Measurements from ENCODE around the gene ERLIN1. TPM values are rescaled to one million over a fixed set of nuclear protein-coding genes. Genes with fewer than 3 reads are reported as not detected.

ERLIN1 gene
- total RNA-seq (10 to 100 TPM in 1 of 4 donors, 1 to 10 TPM in 3; 8.3 to 10.3 (median 9.3) TPM), polyA plus RNA-seq (3.4 TPM)
- long read RNA-seq, donor 1, transcript ERLIN1-202 (12 exons, 1,453 nt) = major isoform, 14 of 16 reads
- long read RNA-seq, donor 1, partial matches to known transcripts = 1 of 16 reads
- long read RNA-seq, donor 1, other reads (novel, unspliced or antisense) = 1 of 16 reads
- long read RNA-seq, donor 2, transcript ERLIN1-202 (12 exons, 1,453 nt) = major isoform, 12 of 16 reads
- long read RNA-seq, donor 2, partial matches to known transcripts = 0 of 16 reads
- long read RNA-seq, donor 2, other reads (novel, unspliced or antisense) = 4 of 16 reads
- long read RNA-seq, donor 3, full-length matches to known transcripts = 33 of 57 reads
- long read RNA-seq, donor 3, partial matches to known transcripts = 8 of 57 reads
- long read RNA-seq, donor 3, other reads (novel, unspliced or antisense) = 16 of 57 reads
- long read RNA-seq, donor 4, partial matches to known transcripts = 0 of 3 reads
- long read RNA-seq, donor 4, other reads (novel, unspliced or antisense) = 0 of 3 reads

DNA sequence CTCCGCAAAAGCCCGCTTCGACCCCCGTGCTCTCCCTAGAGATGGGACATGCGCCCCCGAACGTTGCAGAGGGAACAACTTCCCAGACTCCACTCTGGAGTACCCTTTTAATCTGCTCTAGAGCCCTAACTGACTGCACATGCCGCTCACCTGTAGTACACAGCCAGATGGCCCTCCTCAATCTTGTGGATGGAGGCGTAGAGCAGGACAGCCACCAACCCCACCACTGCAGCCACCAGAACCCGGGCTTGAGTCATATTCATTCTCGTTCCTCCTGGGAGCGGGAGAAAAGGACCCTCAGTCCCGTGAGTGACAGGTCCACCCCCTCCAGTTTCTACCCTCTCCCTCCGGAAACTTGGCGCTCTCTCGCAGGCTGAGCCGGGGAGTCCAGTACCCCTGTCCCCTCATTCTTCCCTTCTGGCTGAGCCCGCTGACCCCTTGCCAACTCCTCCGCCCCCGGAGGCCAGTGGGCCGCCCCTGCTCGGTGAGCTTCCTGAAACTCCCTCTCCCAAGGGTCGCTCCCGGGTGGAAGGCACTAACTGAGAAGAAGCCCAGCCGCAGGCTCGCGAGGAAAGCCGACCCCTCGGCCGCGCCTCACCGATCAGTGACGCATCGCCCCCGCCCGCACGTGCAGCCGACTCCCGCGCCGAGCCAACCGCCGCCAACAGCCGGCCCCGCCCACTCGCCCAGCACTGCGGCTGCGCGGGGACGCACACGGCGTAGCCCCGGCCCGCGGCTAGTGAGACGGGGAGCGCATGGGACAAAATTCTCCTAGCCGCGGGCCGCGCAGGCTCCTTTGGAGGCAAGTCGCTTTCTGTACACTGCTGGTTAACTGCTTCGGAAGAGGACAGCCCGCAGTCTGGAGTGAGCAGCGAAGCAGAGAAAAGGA lies at the start of gene ERLIN1:
Gene ERLIN1 (minus strand): TSS at position 666 of the 889 bp plus-strand sequence. CDS start 403 bp downstream, at position 263.
- Histone ChIP-seq H3K4me3 (ENCODE audit: low read length) (peak within 1 kb of the TSS; percentile 98), H3K27me3 (ENCODE audit: control insufficient read depth, insufficient read depth) (no peaks in the 10 kb centered on the region), H3K4me1 (ENCODE audit: control insufficient read depth, insufficient read depth, low read length) (peaks cover 3% of the 10 kb centered on the region), H3K9me3 (ENCODE audit: control insufficient read depth, low read length) (no peaks in the 10 kb centered on the region), H3K27ac (ENCODE audit: low read length) (peak within 1 kb of the TSS; percentile 95)
- under 1% methylated on average over 65 of the region's 65 CpGs for WGBS
- ATAC-seq = peak; percentile 99
- DNase-seq = peak; percentile 93 to 97 (median 97)
- intact Hi-C loops (cut with DNase I) = no loop called here

- no peaks in the 10 kb centered on the region for H3K4me1 ChIP-seq (ENCODE audit: control insufficient read depth, insufficient read depth, low read length)
- no peaks in the 10 kb centered on the region for H3K9me3 ChIP-seq (ENCODE audit: control insufficient read depth, low read length)
- intact Hi-C loops (cut with DNase I) = no loop called here
- 71% methylated on average over 2 of the region's 2 CpGs for WGBS
- no peak overlapping the region for H3K4me3 ChIP-seq (ENCODE audit: low read length)
- DNase-seq = no peak
- no peak overlapping the region for H3K27ac ChIP-seq (ENCODE audit: low read length)
- ATAC-seq = no peak
- no peaks in the 10 kb centered on the region for H3K27me3 ChIP-seq (ENCODE audit: control insufficient read depth, insufficient read depth)
These were observed 46.3 kb upstream of the ERLIN1 start for GRCh38 chr10:100232101-100232500.

- H3K4me1 ChIP-seq (ENCODE audit: control insufficient read depth, insufficient read depth, low read length) = no peaks in the 10 kb centered on the region
- H3K4me3 ChIP-seq (ENCODE audit: low read length) = peak overlapping the region; percentile 83
- DNase-seq (no peak), ATAC-seq (peak in 1 of 2 donors; percentile 3)
- intact Hi-C loops (cut with DNase I) = no loop called here
- WGBS = 61% methylated on average over 21 of the region's 21 CpGs
- no peaks in the 10 kb centered on the region for H3K27me3 ChIP-seq (ENCODE audit: control insufficient read depth, insufficient read depth)
- no peaks in the 10 kb centered on the region for H3K9me3 ChIP-seq (ENCODE audit: control insufficient read depth, low read length)
- H3K27ac ChIP-seq (ENCODE audit: low read length) = peak overlapping the region; percentile 62
These were observed 44.1 kb upstream of the ERLIN1 start for GRCh38 chr10:100229819-100230422.

- WGBS = 78% methylated on average over 5 of the region's 5 CpGs
- no peak for DNase-seq
- no peaks in the 10 kb centered on the region for H3K27me3 ChIP-seq (ENCODE audit: control insufficient read depth, insufficient read depth)
These were observed 38.0 kb upstream of the ERLIN1 start for GRCh38 chr10:100223879-100224278.

GRCh38 chr10:100222529-100222928 lies 36.7 kb upstream of the ERLIN1 start:
- H3K4me3 ChIP-seq (ENCODE audit: low read length) = no peak overlapping the region
- H3K27ac ChIP-seq (ENCODE audit: low read length) = no peak overlapping the region
- 97% methylated on average over 2 of the region's 2 CpGs for WGBS
- no peak for DNase-seq
- ATAC-seq = no peak
- H3K9me3 ChIP-seq (ENCODE audit: control insufficient read depth, low read length) = no peaks in the 10 kb centered on the region
- H3K4me1 ChIP-seq (ENCODE audit: control insufficient read depth, insufficient read depth, low read length) = no peaks in the 10 kb centered on the region
- no peaks in the 10 kb centered on the region for H3K27me3 ChIP-seq (ENCODE audit: control insufficient read depth, insufficient read depth)
- intact Hi-C loops (cut with DNase I) = no loop called here

More at GRCh38 chr10:100223879-100224278, 38.0 kb upstream of the ERLIN1 start:
- intact Hi-C loops (cut with DNase I) = no loop called here
- H3K27ac ChIP-seq (ENCODE audit: low read length) = no peak overlapping the region
- no peak for ATAC-seq
- H3K9me3 ChIP-seq (ENCODE audit: control insufficient read depth, low read length) = no peaks in the 10 kb centered on the region
- H3K4me1 ChIP-seq (ENCODE audit: control insufficient read depth, insufficient read depth, low read length) = no peaks in the 10 kb centered on the region
- no peak overlapping the region for H3K4me3 ChIP-seq (ENCODE audit: low read length)

GRCh38 chr10:100216006-100216405 lies 30.2 kb upstream of the ERLIN1 start:
- intact Hi-C loops (cut with DNase I) = no loop called here
- H3K9me3 ChIP-seq (ENCODE audit: control insufficient read depth, low read length) = no peaks in the 10 kb centered on the region
- no peak for ATAC-seq
- no peak overlapping the region for H3K4me3 ChIP-seq (ENCODE audit: low read length)
- WGBS = 93% methylated on average over 2 of the region's 2 CpGs
- H3K27ac ChIP-seq (ENCODE audit: low read length) = no peak overlapping the region
- H3K4me1 ChIP-seq (ENCODE audit: control insufficient read depth, insufficient read depth, low read length) = no peaks in the 10 kb centered on the region
- DNase-seq = no peak
- no peaks in the 10 kb centered on the region for H3K27me3 ChIP-seq (ENCODE audit: control insufficient read depth, insufficient read depth)

GRCh38 chr10:100209303-100209702 lies 23.5 kb upstream of the ERLIN1 start:
- H3K27ac ChIP-seq (ENCODE audit: low read length) = no peak overlapping the region
- no peaks in the 10 kb centered on the region for H3K27me3 ChIP-seq (ENCODE audit: control insufficient read depth, insufficient read depth)
- H3K4me1 ChIP-seq (ENCODE audit: control insufficient read depth, insufficient read depth, low read length) = no peaks in the 10 kb centered on the region
- H3K4me3 ChIP-seq (ENCODE audit: low read length) = no peak overlapping the region
- no peaks in the 10 kb centered on the region for H3K9me3 ChIP-seq (ENCODE audit: control insufficient read depth, low read length)
- 82% methylated on average over 7 of the region's 7 CpGs for WGBS
- intact Hi-C loops (cut with DNase I) = no loop called here
- ATAC-seq (no peak), DNase-seq (no peak)

DNA sequence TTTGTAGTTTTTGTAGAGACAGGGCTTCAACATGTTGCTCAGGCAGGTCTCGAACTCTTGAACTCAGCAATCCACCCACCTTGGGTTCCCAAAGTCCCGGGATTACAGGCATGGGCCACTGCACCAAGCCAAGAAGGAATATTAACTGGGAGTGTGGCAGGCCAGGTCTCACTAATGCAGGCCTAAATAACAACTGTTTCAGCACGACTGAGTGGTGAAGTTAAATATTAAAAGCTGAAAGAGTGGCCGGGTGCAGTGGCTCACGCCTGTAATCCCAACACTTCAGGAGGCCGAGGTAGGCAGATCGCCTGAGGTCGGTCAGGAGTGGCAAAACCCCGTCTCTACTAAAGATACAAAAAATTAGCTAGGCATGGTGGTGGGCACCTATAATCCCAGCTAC lies 22.4 kb upstream of the ERLIN1 start:
- Histone ChIP-seq H3K9me3 (ENCODE audit: control insufficient read depth, low read length) (no peaks in the 10 kb centered on the region), H3K27me3 (ENCODE audit: control insufficient read depth, insufficient read depth) (no peaks in the 10 kb centered on the region), H3K4me3 (ENCODE audit: low read length) (no peak overlapping the region), H3K27ac (ENCODE audit: low read length) (no peak overlapping the region), H3K4me1 (ENCODE audit: control insufficient read depth, insufficient read depth, low read length) (no peaks in the 10 kb centered on the region)
- no peak for ATAC-seq
- intact Hi-C loops (cut with DNase I) = no loop called here
- no peak for DNase-seq
- 96% methylated on average over 9 of the region's 9 CpGs for WGBS

DNA sequence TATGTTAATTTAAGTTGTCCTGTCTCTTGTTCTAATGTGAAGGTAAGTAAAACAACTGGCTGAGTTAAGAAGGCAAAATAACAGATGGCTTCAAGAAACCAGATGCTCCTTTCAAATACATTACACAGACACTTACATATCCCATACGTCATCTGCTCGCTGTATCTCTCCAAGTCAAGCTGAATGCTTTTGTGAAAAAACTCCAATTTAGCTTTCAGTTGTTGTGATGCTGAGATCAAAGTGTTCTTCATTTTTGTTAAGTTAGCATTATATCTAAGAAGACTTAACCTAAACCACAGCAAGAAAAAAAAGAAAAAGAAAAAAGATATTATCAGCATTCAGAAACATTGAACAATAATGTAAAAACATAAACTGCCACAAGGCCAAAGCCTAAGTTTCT lies 18.5 kb upstream of the ERLIN1 start:
- DNase-seq = no peak
- 98% methylated on average over 2 of the region's 2 CpGs for WGBS
- Histone ChIP-seq H3K9me3 (ENCODE audit: control insufficient read depth, low read length) (no peaks in the 10 kb centered on the region), H3K4me1 (ENCODE audit: control insufficient read depth, insufficient read depth, low read length) (no peaks in the 10 kb centered on the region), H3K4me3 (ENCODE audit: low read length) (no peak overlapping the region), H3K27me3 (ENCODE audit: control insufficient read depth, insufficient read depth) (no peaks in the 10 kb centered on the region), H3K27ac (ENCODE audit: low read length) (no peak overlapping the region)
- intact Hi-C loops (cut with DNase I) = no loop called here
- ATAC-seq = no peak

DNA sequence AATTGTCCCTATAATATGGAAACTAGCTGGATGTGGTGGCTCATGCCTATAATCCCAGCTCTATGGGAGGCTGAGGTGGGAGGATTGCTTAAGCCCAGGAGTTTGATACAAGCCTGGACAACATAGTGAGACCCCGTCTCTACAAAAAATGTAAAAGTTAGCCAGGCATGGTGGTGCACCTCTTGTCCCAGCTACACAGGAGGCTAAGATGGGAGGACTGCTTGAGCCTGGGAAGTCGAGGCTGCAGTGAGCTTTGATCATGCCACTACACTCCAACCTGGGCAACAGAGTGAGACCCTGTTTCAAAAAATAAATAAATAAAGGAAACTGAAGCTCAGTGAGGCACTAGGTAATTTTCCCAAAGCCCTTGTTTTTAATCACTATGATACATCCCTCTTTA lies 15.7 kb upstream of the ERLIN1 start:
- WGBS = 100% methylated on average over 2 of the region's 2 CpGs
- Histone ChIP-seq H3K4me1 (ENCODE audit: control insufficient read depth, insufficient read depth, low read length) (no peaks in the 10 kb centered on the region), H3K9me3 (ENCODE audit: control insufficient read depth, low read length) (no peaks in the 10 kb centered on the region)

More for the DNA sequence above, 15.7 kb upstream of the ERLIN1 start:
- Histone ChIP-seq H3K27ac (ENCODE audit: low read length) (no peak overlapping the region), H3K4me3 (ENCODE audit: low read length) (no peak overlapping the region), H3K27me3 (ENCODE audit: control insufficient read depth, insufficient read depth) (no peaks in the 10 kb centered on the region)
- DNase-seq = no peak
- no peak for ATAC-seq
- intact Hi-C loops (cut with DNase I) = no loop called here
